Epithelial cell of prostate (primary cell): ENCODE results near the gene PDE10A.
"Not testable (repeated sequence)": the region's sequence is repeated elsewhere in the genome, so short reads cannot be mapped to it uniquely, and the experiment has no call there.

Source experiments
- DNase-seq: peaks from one replicate; pipeline ENCODE4 v3.0.0-alpha.2; 2011; ENCODE audit warnings: low read depth, low spot score
- H3K27ac ChIP-seq: fragments of 450-650 bp; 2 replicates; pipeline ENCODE4 v1.5.1; 2017; ENCODE audit warnings: mild to moderate bottlenecking

The PDE10A gene

DNA sequence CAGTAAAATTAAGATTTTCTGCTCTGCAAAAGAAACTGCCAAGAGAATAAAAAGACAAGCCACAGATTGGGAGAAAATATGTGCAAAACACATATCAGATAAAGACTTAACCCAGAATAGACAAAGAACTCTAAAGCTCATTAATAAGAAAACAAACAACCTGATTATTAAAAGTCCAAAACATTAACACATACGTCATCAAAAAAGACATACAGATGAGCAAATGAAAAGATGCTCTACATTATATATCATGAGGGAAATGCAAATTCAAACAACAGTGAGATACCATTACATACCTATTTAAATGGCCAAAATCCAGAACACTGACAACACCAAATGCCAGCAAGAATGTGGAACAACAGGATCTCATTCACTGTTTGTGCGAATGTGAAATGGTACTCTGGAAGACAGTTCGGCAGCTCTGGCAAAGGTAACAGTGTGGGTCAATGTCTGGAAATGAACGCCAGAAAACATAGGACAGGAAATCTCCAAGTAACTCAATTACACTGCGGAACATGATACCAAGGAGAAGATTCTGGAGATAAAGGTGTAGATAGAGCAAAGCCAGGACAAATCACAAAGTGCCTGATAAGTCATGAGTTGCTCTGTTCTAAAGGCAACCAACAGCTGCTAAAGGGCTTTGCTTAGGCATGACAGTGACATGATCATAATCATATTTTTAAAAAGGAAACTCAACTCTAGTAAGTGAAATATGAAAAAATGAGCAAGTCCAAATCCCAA is 96.8 kb downstream of the PDE10A start:
- no peak overlapping the region for H3K27ac ChIP-seq
- DNase-seq, result no peak

DNA sequence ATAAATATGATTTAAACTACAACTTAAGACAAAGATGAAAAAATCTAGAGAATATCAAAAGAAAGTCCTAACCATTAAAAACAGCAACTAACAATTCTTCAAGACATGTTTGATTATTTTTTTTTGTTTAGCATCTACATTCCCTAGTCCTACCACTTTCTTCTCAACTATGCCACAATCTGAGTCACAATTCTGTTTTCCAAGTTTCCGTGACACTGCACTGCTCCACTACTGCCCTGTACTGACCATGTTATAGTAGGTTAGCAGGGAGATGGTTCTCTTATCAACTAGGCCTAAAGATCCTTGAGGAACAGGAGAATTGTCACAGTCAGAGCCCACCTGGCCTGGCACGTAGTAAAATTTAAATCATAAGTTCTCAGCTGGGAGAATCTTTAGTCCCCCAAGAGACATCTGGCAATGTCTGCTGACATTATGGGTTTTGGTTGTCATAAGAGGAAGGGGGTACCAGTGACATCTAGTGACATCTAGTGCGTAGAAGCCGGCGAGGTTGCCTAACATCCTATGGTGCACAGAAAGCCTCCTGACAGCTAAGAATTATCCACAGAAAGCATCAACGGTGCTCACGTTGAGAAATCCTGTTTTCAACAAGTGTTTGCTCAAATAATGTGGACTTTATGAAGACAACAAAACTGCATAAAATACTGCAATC is 100.5 kb downstream of the PDE10A start:
- H3K27ac ChIP-seq, result no peak overlapping the region
- no peak for DNase-seq

GRCh38 chr6:165559632-165560031 is 103.4 kb downstream of the PDE10A start:
- no peak for DNase-seq
- H3K27ac ChIP-seq, result no peak overlapping the region

- not testable (repeated sequence) for H3K27ac ChIP-seq, DNase-seq
Observed at GRCh38 chr6:165558097-165558496, 104.9 kb downstream of the PDE10A start.

- no peak overlapping the region for H3K27ac ChIP-seq
- no peak for DNase-seq
Observed at GRCh38 chr6:165557674-165558073, 105.4 kb downstream of the PDE10A start.

DNA sequence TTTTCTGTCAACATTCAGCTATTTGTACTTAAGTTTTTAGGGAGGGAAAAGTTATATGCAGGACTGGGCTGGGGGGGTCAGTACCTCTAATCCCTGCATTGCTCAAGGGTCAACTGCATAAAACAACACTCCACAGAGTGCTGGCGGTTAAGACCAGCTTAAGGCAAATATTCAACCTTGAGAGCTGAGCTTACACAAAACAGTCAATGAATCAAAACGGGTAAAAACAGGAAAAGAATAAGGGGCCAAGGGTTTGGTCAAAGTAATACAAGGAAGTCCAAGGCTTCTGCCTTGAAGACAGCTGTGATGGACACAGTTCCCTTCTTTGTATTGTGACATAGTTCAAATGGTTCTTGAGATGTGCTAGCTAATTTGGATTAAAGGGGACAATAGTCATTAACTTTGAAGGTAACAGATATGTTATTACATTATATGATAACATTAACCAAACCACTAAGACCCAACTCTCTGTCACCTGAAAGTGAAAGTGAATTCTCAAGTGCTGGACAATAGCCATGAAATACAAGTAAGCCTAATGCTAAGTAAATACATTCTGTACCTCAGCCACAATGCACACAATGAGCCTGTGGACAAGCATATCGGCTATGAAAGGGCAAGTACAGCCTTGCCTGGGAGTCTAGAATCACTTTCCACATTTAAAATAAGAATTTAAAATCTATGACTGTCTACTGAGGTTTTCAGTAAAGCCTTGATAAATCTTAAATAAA is 106.8 kb downstream of the PDE10A start:
- no peak overlapping the region for H3K27ac ChIP-seq
- DNase-seq, result peak; percentile 68

DNA sequence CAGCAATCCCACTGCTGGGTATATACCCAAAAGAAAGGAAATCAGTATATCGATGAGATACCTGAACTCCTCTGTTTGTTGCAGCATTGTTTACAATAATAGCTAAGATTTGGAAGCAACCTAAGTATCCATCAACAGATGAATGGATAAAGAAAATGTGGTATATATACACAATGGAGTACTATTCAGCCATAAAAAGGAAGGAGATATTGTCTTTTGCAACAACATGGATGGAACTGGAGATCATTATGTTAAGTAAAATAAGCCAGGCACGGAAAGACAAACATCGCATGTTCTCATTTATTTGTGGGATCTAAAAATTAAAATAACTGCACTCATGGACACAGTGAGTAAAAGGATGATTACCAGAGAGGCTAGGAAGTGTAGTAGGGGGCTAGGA is 108.4 kb downstream of the PDE10A start:
- not testable (repeated sequence) for H3K27ac ChIP-seq, DNase-seq

- no peak for DNase-seq
Observed at GRCh38 chr6:165552248-165552736, 110.7 kb downstream of the PDE10A start.

DNA sequence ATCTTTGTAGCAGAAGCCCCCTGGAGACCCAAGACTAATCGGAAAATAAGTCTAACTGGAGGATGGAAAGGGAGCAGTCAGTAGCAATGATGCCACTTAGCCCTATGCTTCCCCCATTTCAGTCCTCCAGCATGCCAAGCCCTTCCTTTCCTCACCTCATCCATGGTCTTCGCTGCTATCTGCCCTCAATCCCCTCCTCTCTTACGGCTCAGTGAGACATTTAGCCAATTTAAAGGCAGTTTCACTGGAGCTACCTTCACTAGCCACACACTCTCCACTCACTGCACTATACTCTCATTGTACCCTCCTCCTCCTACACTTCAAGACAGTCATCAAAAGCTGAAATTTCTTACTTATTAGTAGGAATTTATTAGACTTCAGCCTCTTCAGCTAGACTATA is 111.2 kb downstream of the PDE10A start:
- no peak for DNase-seq
- no peak overlapping the region for H3K27ac ChIP-seq

More at GRCh38 chr6:165552248-165552736, 110.7 kb downstream of the PDE10A start:
- no peak overlapping the region for H3K27ac ChIP-seq

DNA sequence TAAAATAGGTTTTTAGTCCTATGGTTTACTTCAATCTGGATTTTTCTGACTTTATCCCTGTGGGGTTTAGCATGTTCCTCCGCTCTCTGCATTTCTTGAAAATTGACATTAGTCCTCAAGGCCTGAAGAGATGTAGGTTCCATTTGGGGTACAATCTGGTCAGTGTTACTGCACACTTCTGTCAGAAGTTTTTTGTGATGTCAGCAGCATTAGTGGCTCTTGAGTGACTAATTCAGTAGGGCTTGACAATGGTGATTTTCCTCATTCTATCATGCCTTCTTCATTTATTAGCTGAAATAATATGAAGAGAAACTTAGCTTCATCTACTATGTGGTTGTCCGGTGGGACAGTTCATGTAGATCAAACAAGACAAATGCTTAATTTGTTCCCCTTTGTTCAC is 114.6 kb downstream of the PDE10A start:
- no peak for DNase-seq
- H3K27ac ChIP-seq, result no peak overlapping the region

DNA sequence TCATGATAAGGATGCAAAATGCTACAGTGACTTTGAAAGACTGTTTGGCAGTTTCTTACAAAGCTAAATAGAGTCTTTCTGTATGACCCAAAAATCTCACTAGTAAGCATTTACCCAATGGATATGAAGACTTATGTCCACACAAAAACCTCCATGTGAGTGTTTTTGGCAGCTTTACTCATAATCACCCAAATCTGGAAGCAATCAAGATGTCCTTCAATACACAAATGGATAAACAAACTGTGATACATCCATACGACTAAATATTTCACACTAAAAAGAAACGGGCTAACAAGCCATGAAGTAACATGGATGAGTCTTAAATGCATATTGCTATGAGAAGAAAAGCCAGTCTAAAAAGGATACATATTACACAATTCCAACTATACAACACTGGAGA is 117.2 kb downstream of the PDE10A start:
- no peak overlapping the region for H3K27ac ChIP-seq
- no peak for DNase-seq

- no peak overlapping the region for H3K27ac ChIP-seq
- DNase-seq, result no peak
Observed at GRCh38 chr6:165543781-165544180, 119.3 kb downstream of the PDE10A start.

GRCh38 chr6:165536911-165537310 is 126.1 kb downstream of the PDE10A start:
- DNase-seq, result no peak
- H3K27ac ChIP-seq, result no peak overlapping the region

DNA sequence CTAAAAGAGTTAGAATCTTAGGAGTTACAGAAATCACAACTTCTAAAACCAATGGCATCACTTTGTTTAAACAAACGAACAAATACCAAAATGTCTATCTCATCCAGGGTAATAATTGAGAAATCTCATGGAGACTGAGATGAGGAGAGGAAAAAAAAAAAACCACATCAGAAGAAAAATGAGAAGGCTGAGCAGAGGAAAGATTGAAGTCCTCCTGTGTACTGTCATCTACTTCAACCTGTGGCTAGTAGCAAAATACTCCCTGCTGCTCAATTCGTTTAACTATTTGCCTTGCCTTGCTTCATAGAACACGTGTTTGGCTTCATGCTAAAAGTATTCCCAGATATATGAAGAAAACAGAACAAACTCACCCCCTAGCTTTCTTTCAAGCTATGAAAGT is 143.7 kb downstream of the PDE10A start:
- DNase-seq, result no peak
- H3K27ac ChIP-seq, result no peak overlapping the region

DNA sequence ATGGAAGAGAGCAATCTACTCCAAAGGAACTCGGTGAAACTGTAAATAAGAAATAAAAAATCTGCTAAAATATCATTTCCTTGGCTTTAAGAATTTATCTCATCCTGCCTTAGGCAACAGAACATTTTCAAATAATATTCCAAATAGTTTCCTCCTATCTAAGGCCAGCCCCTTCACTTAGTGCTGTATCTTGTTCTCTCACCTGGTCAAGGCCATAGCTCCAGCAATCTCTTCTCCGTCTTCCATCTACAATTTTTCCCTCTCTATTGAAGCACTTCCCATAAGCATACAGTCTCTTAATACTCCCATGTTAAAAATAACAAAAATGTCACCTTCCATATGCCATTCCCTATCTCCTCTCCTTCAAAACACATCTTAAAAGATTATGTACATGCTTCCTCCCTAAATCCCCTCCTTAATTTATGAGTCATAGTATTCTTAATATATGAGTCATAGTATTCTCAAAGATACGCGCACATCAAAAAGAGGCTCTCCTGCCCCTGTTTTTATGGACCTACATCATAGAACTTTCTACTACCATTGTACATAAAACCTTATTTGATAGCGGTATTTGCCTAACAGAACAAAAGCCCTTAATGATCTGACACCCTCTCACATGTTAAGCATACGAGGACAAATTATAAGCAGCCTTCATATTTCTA is 146.9 kb downstream of the PDE10A start:
- DNase-seq, result no peak

GRCh38 chr6:165514621-165515020 is 148.4 kb downstream of the PDE10A start:
- DNase-seq, result no peak
- H3K27ac ChIP-seq, result no peak overlapping the region

More for the DNA sequence above, 146.9 kb downstream of the PDE10A start:
- H3K27ac ChIP-seq, result no peak overlapping the region

DNA sequence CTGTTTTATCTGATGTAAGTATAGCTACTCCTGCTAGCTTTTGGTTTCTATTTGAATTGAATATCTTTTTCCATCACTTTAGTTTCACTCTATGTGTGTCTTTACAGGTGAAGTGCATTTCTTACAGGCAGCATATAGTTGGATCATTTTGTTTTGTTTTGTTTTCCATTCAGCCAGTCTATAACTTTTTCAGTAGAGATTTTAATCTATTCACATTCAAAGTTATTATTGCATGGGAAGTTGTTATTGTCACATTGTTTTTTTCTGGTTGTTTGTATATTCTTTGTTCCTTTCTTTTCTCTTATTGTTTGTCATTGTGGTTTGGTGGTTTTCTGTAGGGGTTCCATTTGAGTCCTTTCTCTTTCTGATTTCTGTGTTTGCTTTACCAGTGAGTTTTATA is 151.2 kb downstream of the PDE10A start:
- DNase-seq, result no peak
- no peak overlapping the region for H3K27ac ChIP-seq

- no peak for DNase-seq
- H3K27ac ChIP-seq, result no peak overlapping the region
Observed at GRCh38 chr6:165508321-165508869, 154.6 kb downstream of the PDE10A start.

DNA sequence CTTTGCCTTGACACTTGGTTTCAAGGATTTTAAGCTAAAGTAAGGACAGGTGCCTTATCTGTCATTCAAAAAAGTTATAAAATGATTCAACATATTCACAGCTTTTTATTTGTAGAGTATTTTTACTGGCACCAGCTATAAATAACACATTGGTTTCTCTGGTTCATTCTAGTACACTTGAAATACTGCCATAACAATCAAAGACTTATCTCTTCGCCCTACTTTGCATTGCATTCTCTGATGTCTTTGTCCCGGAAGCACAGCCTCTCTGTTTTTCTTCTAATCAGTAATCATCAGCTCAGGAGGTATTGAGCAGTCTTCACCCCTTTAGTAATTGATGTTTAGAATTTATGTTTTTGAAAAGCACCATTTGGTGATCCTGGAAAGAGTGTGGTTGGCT is 156.4 kb downstream of the PDE10A start:
- DNase-seq, result no peak
- H3K27ac ChIP-seq, result no peak overlapping the region

GRCh38 chr6:165500214-165500907 is 162.7 kb downstream of the PDE10A start:
- peak; percentile 14 for DNase-seq

More at GRCh38 chr6:165500214-165500907, 162.7 kb downstream of the PDE10A start:
- not testable (repeated sequence) for H3K27ac ChIP-seq
